HepG2 (cell line): ENCODE data around the gene JMJD8. TPM values are rescaled to one million over a fixed set of nuclear protein-coding genes. Genes with fewer than 3 reads are reported as not detected.

Experiments
- BHLHE40 ChIP-seq: IDR thresholded peaks from 2 replicates; pipeline ENCODE4 v1.6.1; 2011; ENCODE audit warnings: low read length, improper control_type of control experiment
- FOXM1 ChIP-seq: sonication (generic); formaldehyde crosslinking; IDR thresholded peaks from 2 replicates; pipeline ENCODE4 v1.5.0; 2020; ENCODE audit warnings: missing genetic modification reagents
- ZNF451 ChIP-seq: sonication (generic); formaldehyde crosslinking; IDR thresholded peaks from 2 replicates; pipeline ENCODE4 v1.5.0; 2020; ENCODE audit warnings: mild to moderate bottlenecking, missing genetic modification reagents
- ZNF558 ChIP-seq: sonication (generic); formaldehyde crosslinking; IDR thresholded peaks from 2 replicates; pipeline ENCODE4 v1.9.0; 2022; ENCODE audit warnings: mild to moderate bottlenecking, missing genetic modification reagents, borderline replicate concordance
- polyA plus RNA-seq, 8 experiments: library from polyadenylated mRNA; depleted of rRNA in 3 of 8; stranded (reverse) in 7 of 8; unstranded in 1 of 8; fragments of >200 nt; fragmentation: Illumina TruSeq in 4 of 8; extraction: Trizol in 4 of 8; gene quantifications; 2 replicates each; pipeline versions ENCODE4 v1.2.1 to v1.2.3, GENCODE V29; 2011 to 2016; ENCODE audit warnings: low read depth in 4 of 8, missing spikeins in 1 of 8, mixed read lengths in 1 of 8; ENCODE audit not compliant: insufficient read depth in 1 of 8
- total RNA-seq, 5 experiments: library from RNA; depleted of rRNA; stranded (reverse); fragments of >200 nt; fragmentation: Illumina TruSeq; extraction: Trizol; gene quantifications; 2 replicates each; pipeline ENCODE4 v1.2.3, GENCODE V29; 2016; ENCODE audit warnings: low read depth in 1 of 5
- TF ChIP-seq, protein P1 (sequence below): sonication (generic); formaldehyde crosslinking; IDR thresholded peaks from 2 replicates; pipeline ENCODE4 v1.4.0; 2020; ENCODE audit warnings: missing genetic modification reagents
- TF ChIP-seq, protein P2 (sequence below): sonication (generic); formaldehyde crosslinking; conservative IDR thresholded peaks from 2 replicates; pipeline ENCODE4 v1.5.0; 2020; ENCODE audit warnings: missing genetic modification reagents
- TF ChIP-seq, protein P3 (sequence below): sonication (generic); formaldehyde crosslinking; IDR thresholded peaks from 2 replicates; pipeline ENCODE4 v1.4.0; 2020; ENCODE audit warnings: missing genetic modification reagents

JMJD8 gene
- total and polyA plus RNA-seq, 2 of the 13 experiments (the other 11 are each of a cell fraction or from before 2014, with no cell fraction given) = 2.6 to 11.8 TPM

- TF ChIP-seq, protein P1, sequence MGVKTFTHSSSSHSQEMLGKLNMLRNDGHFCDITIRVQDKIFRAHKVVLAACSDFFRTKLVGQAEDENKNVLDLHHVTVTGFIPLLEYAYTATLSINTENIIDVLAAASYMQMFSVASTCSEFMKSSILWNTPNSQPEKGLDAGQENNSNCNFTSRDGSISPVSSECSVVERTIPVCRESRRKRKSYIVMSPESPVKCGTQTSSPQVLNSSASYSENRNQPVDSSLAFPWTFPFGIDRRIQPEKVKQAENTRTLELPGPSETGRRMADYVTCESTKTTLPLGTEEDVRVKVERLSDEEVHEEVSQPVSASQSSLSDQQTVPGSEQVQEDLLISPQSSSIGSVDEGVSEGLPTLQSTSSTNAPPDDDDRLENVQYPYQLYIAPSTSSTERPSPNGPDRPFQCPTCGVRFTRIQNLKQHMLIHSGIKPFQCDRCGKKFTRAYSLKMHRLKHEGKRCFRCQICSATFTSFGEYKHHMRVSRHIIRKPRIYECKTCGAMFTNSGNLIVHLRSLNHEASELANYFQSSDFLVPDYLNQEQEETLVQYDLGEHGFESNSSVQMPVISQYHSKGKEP (CRISPR knock-in tag) = no peak
- TF ChIP-seq, protein P2, sequence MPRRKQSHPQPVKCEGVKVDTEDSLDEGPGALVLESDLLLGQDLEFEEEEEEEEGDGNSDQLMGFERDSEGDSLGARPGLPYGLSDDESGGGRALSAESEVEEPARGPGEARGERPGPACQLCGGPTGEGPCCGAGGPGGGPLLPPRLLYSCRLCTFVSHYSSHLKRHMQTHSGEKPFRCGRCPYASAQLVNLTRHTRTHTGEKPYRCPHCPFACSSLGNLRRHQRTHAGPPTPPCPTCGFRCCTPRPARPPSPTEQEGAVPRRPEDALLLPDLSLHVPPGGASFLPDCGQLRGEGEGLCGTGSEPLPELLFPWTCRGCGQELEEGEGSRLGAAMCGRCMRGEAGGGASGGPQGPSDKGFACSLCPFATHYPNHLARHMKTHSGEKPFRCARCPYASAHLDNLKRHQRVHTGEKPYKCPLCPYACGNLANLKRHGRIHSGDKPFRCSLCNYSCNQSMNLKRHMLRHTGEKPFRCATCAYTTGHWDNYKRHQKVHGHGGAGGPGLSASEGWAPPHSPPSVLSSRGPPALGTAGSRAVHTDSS (CRISPR knock-in tag) = no peak
- TF ChIP-seq, protein P3, sequence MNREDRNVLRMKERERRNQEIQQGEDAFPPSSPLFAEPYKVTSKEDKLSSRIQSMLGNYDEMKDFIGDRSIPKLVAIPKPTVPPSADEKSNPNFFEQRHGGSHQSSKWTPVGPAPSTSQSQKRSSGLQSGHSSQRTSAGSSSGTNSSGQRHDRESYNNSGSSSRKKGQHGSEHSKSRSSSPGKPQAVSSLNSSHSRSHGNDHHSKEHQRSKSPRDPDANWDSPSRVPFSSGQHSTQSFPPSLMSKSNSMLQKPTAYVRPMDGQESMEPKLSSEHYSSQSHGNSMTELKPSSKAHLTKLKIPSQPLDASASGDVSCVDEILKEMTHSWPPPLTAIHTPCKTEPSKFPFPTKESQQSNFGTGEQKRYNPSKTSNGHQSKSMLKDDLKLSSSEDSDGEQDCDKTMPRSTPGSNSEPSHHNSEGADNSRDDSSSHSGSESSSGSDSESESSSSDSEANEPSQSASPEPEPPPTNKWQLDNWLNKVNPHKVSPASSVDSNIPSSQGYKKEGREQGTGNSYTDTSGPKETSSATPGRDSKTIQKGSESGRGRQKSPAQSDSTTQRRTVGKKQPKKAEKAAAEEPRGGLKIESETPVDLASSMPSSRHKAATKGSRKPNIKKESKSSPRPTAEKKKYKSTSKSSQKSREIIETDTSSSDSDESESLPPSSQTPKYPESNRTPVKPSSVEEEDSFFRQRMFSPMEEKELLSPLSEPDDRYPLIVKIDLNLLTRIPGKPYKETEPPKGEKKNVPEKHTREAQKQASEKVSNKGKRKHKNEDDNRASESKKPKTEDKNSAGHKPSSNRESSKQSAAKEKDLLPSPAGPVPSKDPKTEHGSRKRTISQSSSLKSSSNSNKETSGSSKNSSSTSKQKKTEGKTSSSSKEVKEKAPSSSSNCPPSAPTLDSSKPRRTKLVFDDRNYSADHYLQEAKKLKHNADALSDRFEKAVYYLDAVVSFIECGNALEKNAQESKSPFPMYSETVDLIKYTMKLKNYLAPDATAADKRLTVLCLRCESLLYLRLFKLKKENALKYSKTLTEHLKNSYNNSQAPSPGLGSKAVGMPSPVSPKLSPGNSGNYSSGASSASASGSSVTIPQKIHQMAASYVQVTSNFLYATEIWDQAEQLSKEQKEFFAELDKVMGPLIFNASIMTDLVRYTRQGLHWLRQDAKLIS = no peak
- TF ChIP-seq ZNF558 (CRISPR knock-in tag) = 0 out of 2 replicates have a peak, but pooled peaks have one; percentile 34
- no peak for TF ChIP-seq FOXM1 (CRISPR knock-in tag)
- no peak for TF ChIP-seq BHLHE40
- TF ChIP-seq ZNF451 = no peak
- TF ChIP-seq, all 625 proteins: peak for 27
Measured at GRCh38 chr16:719815-720446, 35.8 kb upstream of the JMJD8 start (continued).
